A172 (cell line): ENCODE measurements around the gene ZNF786. TPM values are rescaled to one million over a fixed set of nuclear protein-coding genes. Genes with fewer than 3 reads are reported as not detected.
"Not testable (repeated sequence)": the region's sequence is repeated elsewhere in the genome, so short reads cannot be mapped to it uniquely, and the experiment has no call there.

Experiments
- DNase-seq: peaks from one replicate; pipeline ENCODE4 v3.0.0-alpha.2; 2015; ENCODE audit warnings: low spot score
- total RNA-seq: library from RNA; depleted of rRNA; stranded (reverse); fragments of >200 nt; shearing (Covaris generic); gene quantifications from 2 replicates; pipeline ENCODE4 v1.2.3, GENCODE V29; 2014; rRNA removed

ZNF786 gene, protein sequence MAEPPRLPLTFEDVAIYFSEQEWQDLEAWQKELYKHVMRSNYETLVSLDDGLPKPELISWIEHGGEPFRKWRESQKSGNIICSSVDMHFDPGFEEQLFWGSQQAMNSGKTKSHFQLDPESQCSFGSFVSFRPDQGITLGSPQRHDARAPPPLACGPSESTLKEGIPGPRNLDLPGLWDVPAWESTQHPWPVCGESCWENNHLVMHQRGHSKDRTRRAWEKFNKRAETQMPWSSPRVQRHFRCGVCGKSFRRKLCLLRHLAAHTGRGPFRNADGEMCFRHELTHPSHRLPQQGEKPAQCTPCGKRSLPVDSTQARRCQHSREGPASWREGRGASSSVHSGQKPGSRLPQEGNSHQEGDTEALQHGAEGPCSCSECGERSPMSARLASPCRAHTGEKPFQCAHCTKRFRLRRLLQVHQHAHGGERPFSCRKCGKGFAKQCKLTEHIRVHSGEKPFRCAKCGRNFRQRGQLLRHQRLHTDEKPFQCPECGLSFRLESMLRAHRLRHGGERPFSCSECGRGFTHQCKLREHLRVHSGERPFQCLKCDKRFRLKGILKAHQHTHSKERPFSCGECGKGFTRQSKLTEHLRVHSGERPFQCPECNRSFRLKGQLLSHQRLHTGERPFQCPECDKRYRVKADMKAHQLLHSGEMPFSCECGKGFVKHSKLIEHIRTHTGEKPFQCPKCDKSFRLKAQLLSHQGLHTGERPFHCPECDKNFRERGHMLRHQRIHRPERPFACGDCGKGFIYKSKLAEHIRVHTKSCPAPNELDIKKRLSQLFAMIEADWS
- 3.4 and 5.8 TPM in 2 replicates for total RNA-seq

DNA sequence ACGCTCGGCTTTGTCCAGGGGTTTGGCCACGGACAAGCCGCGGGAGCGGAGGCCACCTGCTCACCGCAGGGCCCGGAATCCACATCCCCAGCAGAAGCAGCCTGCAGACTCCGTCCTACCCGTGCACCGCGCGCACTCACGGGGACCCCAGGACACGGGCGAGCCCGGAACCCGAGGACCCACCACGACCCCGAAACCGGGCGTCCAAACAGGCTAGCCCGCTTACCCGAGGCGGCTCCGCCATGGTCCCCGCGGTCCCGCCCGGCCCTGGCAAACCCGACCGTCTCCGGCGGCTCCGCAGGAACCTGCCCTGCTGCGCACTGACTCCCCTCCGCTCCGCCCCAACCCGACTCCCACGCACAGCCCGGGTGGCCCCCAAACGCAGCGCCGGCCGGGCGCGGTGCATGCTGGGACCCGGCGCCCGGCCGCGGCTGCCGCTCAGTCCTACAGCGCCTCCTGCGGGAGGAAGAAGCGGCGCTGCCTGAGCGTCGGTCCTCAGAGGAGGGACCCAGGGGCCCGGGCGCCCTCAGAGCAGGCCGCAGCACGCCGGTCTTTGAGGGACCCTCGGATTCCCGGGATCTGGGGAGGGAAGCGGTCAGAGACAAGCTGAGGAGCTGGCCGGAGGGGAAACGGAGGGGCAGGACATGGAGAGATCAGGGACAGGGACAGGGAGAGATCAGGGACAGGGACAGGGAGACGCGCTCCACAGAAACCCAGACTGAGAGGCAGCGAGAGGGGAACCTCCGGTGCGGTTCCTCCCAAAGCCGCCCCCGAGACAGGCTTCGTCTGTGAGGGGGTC is at the start of gene ZNF786:
Gene ZNF786 (minus strand): TSS at position 322 of the 799 bp plus-strand sequence. CDS start 78 bp downstream, at position 244.
- peak; percentile 65 for DNase-seq

DNA sequence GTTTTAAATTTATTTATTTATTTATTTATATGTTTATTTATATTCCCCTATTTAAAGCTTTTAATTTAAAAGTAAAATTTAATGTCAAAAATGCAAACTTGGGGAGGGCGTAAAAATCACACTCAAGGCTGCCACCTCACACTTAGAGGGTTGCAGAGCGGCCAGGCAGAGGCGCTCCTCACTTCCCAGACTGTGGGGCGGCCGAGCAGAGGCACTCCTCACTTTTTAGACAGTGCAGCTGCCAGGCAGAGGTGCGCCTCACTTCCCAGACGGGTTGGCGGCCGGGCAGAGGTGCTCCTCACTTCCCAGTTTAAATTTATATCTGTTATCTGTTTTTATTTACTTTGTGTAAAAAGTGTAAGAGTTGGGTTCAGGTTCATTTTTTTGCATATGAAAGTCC is 45.6 kb upstream of the ZNF786 start:
- no peak for DNase-seq

DNA sequence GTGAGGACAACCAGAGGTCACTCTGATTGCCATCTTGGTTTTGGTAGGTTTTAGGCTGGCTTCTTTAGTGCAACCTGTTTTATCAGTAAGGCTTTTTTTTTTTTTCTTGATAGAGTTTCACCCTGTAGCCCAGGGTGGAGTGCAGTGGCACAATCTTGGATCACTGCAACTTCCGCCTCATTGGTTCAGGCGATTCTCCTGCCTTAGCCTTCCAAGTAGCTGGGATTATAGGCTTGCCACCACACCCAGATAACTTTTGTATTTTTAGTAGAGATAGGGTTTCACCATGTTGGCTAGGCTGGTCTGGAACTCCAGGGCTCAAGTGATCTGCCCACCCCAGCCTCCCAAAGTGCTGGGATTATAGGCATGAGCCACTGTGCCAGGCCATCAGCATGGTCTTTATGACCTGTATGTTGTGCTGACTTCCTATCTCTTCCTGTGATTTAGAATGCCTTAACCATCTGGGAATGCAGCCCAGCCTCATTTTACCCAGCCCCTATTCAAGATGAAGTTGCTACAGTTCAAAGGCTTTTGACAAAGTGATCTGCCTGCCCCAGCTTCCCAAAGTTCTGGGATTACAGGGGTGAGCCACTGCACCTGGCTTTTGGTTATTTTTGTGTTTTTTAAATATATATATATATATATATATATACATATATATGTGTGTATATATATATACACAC is 42.7 kb upstream of the ZNF786 start:
- no peak for DNase-seq

DNA sequence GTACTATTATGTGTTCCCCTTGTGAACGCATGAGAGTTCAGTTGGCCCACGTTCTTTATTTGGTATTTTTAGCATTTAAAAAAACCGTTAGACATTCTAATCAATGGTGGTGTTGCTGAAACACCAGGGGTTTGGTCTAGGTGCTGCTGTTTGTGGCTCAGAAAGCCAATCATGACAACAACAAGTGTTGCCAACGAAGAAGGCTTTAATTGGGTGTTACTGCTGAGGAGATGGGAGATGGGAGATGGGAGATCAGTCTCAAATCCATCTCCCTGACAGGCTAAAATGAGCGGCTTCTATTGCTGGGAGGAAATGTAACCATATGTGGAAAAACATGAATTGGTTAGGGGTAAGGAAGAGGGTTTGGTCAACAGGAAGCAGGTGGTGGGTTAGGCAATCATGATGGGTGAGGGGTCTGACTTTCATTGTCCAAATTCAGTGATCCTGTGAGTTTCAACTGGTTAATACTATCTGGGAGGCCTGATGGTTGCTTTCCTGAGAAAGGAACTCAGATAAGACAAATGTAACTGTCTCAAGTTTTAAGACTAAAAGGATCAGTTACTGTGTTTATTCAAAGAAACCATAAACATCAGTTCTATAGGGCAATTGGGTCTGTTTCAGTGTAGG is 40.2 kb upstream of the ZNF786 start:
- DNase-seq: no peak

DNA sequence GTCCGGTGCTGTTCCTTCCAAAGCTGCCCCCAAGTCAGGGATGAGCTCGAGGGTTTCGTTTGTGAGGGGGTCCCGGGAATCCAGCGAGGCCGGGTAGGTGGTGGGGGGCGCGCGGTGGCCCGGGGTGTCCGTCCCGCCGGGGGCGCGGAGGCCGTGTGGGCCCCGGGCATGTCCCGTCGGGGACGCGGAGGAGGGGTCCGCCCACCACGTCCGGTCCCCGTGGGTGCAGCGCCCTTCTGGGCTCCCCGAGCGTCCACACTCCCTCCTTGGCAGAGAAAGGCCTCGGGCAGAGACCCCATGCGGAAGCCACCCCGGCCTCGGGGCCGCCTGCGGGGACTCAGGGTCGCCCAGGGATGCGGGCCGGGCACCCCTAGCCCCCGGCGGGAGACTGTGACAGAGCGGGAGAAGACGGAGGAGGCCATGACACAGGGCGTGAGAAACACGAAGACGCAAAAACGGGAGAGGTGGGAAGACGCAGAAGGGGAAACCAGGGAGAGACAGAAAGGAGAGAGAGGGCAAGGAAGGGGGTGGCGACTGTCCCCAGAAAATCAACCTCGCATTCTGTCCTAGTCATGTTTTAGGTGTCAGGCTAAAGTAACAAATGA is 36.2 kb upstream of the ZNF786 start:
- no peak for DNase-seq

DNA sequence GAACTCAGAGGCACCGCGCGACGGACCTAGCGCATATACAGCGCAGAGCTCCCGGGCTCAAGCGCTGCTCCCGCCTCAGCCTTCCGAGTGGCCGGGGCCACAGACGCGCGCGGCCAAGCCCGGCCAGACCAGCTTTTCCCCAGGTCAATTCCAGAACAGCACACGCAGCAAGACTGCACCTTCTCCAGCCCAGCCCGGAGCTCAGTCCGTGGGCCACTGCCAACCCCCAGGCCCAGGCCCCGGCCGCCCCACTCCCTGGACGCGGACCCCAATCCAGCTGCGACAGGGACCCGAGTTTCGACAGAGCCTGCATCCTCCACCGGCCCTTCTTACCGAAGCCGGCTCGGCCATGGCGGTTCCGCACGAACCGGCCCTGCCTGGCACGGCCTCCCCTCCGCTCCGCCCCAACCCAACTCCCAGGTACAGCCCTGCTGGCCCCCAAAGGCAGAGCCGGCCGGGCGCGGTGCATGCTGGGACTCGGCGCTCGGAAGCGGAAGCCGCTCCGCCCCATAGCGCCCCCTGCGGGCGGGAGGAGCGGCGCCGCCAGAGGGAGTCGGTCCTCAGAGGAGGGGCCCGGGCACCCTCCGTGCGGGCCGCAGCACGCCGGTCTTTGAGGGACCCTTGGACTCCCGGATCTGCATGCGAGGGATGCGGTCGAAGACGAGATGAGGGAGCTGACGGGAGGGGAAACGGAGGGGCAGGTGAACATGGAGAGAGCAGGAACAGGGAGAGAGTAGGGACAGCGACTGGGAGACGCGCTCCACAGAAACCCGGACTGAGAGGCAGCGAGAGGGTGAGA is 35.5 kb upstream of the ZNF786 start, which contains the start of gene ZNF425:
Gene ZNF425 (minus strand): TSS at position 462 of the 799 bp plus-strand sequence. CDS start 111 bp downstream, at position 351.
- DNase-seq: peak; percentile 76

DNA sequence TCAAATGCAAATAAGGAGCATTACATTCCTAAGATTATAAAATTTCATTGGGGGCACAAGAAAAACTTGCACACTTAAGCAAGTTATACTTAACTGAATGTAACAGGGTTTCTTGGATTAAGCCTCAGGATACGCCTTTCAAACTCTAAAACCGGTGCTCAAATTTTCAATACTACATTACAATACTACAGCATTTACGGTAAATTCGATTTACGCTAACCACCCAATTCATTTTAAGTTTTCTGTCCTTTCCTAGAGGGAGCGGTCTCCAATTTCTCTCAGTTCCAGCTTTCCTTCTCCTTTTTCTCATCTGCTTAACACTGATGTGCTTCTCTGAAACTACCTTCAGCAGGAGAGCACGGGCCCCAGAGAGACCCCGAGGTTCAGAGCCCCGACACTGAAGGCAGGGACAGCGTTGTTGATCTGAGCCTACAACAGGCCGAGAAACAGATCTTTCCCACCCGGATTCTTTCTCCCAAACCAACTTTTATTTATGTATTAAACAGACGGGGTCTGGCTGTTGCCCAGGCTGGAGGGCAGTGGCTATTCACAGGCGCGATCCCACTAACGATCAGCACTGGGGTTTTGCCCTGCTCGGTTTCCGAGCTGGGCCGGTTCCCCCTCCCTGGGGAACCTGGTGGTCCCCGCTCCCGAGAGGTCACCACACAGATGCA is 34.8 kb upstream of the ZNF786 start:
- no peak for DNase-seq

DNA sequence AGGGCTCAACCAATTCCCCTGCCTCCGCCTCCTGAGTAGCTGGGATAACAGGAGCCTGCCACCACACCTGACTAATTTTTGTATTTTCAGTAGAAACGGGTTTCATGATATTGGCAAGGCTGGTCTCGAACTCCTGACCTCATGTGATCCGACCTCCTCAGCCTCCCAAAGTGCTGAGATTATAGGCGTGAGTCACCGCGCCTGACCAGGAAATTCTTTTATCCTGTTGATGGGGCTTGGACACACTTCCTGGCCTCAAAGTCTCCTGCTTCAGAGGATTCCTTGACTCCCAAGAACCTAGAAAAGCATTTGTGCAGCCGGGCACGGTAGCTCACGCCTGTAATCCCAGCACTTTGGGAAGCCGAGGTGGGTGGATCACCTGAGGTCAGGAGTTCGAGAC is 19.5 kb upstream of the ZNF786 start:
- peak; percentile 10 for DNase-seq

DNA sequence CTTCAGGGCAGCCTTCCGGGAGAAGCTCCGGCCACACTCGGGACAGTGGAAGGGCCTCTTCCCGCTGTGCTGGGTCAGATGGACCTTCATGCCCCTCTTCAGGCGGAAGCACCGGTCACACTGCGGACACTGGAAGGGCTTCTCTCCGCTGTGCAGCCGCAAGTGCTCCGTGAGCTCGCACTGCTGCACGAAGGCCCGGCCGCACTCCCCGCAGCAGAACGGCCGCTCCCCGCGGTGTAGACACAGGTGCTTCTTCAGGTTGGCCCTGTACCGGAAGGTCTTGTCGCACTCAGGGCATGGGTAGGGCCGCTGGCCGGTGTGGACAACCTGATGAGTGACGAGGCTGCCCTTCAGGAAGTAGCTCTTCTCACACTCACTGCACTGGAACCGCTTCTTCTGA is 14.2 kb upstream of the ZNF786 start:
- no peak for DNase-seq

DNA sequence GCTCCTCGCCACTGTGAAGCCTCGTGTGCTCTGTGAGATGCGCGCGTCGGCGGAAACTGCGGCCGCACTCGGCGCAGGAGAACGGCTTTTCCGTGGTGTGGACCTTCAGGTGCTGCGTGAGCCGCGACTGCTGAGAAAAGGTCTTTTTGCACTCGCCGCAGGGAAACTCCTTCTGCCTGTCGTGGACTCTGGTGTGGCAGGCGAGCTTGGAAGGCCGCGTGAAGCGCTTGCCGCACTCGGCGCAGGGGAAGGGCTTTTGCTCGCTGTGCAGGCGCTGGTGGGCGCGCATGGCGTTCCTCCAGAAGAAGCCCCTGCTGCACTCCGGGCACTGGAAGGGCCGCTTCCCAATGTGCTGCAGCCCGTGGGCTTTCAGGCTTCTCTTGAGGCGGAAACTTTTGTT is 13.7 kb upstream of the ZNF786 start:
- DNase-seq: no peak

DNA sequence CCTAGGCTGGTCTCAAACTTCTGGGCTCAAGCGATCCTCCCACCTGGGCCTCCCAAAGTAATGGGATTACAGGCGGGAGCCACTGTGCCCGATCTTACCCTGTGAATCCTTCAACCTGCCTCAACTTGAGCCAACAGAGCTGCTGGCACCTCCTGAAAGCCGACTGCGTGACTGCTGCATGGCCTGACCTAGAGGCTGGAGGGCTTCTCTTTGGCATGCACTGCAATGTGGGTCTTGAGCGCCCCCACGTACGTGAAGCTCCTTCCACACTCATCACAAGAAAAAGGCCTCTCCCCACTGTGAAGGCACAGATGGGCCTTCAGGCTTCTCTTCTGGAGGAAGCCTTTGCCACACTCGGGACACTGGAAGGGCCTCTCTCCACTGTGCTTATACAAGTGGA is 12.9 kb upstream of the ZNF786 start:
- no peak for DNase-seq

DNA sequence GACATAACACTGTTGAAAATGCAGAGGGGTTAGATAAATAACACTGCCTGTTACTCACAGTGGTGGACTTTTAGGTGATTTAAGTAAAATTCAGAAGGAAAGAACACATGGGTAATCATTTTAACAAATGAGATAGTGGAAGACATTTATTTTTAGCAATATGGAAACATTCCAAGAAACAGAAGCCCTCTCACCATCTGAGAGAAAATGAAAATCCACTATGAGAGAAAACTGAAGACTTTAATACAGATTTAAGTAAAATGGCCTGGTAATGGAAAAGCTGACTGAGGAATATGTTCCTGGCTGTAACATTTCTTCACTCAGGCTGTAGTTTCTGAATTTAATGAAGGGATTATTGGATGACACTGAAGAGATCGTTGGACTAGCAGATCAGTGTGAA is 12.1 kb upstream of the ZNF786 start:
- DNase-seq: no peak

DNA sequence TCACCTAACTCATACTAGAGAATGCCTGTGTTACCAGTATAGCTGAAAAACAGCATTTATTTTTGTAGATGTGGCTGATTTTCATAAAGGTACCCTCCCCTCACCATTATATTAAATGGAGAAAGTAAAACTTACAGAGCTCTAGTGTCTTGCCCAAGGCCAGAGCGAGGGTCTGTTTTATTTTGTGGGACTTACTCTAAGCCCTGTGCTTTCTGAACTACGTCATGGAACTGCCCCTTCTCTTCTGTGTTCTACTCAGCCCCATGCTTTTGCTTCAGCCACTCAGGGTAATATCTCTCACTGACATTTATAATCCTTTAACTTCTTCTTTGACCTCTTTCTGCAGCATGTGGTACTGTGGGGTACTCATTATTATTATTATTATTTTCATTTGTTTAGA is 10.3 kb upstream of the ZNF786 start:
- DNase-seq: no peak

DNA sequence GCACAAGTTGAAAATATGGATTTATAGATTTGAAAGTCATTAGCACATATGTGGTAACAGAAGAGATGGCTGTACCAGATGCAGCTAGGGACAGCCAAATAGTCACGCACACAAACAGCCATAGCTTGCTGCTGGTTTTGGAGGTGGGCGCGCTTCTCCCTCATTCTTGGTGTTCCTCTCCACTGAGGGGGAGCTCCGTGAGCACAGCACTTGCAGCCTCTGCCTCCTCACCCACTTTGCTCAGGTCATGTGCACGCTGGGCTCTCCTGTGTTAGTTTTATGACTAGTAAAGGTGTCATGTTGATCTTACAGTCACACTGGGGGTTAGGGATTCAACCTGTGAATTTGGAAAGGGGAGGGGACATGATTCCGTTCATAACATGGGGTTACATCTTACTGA is 8.5 kb upstream of the ZNF786 start:
- DNase-seq: no peak

DNA sequence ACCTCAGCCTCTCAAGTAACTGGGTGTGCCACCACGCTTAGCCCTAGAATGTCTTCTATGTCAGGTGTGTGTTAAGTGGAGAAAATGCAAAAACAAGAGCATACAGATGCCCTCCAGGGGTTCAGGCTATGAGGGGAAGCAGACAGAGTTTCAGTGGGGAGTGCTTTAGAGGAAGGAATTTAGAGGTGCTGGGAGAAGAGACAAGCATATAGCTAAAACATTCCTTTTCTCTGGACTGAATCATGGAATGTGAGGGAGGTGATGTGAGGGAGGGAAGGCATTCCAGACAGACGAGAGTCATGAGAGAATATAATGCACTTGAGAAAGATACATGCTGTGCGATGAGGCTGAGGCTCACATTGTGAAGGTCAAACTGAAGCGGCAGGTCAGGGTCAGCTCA is 6.6 kb upstream of the ZNF786 start:
- DNase-seq: no peak

DNA sequence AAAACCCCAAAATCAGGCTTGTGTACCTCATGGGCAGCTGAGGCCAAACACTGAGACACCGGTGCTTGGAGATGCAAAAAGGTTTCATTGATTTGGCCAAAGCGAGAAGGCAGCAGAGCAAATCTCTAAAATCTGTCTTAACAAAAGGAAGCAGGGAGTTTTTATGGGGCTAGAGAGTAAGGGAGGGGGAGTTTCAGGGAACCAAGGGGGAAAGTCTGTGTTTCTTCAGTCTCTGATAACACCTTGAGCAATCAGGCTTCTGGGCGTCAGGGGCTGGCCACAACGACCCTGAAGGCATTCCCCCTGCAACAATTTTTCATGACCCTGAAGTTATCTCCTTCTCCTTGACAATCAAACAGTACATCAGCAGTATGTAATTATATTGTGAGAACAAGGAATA is 2.7 kb upstream of the ZNF786 start:
- DNase-seq: no peak

DNA sequence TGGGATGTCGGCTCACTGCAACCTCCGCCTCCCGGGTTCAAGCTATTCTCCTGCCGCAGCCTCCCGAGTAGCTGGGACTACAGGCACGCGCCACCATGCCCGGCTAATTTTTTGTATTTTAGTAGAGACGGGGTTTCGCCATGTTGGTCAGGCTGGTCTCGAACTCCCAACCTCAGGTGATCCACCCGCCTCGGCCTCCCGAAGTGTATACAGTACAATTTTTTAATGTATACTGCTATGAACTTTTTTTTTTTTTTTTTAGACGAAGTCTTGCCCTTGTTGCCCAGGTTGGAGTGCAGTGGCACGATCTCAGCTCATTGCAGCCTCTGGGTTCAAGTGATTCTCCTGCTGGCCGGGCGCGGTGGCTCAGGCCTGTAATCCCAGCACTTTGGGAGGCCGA is 1.7 kb upstream of the ZNF786 start:
- not testable (repeated sequence) for DNase-seq

DNA sequence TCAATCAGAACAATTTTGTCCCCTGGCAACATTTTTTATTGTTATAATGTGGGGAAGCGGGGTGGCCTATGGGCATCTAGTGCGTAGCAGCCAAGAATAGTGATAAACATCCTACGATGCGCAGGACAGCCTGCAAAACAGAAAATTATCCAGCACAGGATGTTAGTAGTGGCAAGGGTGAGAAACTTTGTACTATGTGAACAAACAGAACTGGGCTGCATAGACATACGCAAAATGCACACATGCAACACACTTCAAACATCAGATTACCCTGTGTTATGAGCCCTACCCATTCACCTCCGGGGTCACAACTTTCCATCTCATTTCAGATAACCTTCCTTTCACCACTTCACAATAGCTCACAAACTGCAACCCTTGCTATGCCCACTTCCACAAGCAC is 3.1 kb downstream of the ZNF786 start:
- no peak for DNase-seq

DNA sequence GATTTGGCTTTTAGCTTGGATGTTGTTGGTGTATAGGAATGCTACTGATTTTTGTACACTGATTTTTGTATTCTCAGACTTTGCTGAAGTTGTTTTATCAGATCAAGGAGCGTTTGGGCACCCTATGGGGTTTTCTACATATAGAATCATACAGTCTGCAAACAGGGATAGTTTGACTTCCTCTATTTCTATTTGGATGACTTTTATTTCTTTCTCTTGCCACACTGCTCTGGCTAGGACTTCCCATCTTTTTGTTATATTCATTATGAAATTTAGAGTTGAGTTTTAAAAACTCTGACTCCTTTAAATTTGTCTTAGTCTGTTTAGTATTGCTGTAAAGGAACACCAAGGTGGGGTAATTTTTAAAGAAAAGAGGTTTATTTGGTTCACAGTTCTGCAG is 4.7 kb downstream of the ZNF786 start:
- DNase-seq: no peak
